HG02623 (cell line): ENCODE measurements around the gene SORL1-AS1.

Experiments
- ATAC-seq: cut with Tn5 transposase; IDR thresholded peaks from one replicate; pipeline ENCODE4 v1.9.1; 2021; ENCODE audit warnings: moderate library complexity; ENCODE audit not compliant: unreplicated experiment

Gene SORL1-AS1

GRCh38 chr11:121452609-121453150 is at the start of gene SORL1-AS1:
Gene SORL1-AS1 (minus strand): TSS chr11:121452967.
- ATAC-seq, result peak; percentile 13

GRCh38 chr11:121500717-121501116 is 48.0 kb upstream of the SORL1-AS1 start:
- ATAC-seq, result no peak

GRCh38 chr11:121500275-121500674 is 47.5 kb upstream of the SORL1-AS1 start:
- ATAC-seq, result no peak

- no peak for ATAC-seq
Measured at GRCh38 chr11:121499405-121499804, 46.6 kb upstream of the SORL1-AS1 start.

- no peak for ATAC-seq
Measured at GRCh38 chr11:121497176-121497998, 44.6 kb upstream of the SORL1-AS1 start.

- ATAC-seq, result peak; percentile 58
Measured at GRCh38 chr11:121494355-121495099, 41.8 kb upstream of the SORL1-AS1 start.

- no peak for ATAC-seq
Measured at GRCh38 chr11:121489823-121490222, 37.1 kb upstream of the SORL1-AS1 start.

- ATAC-seq, result no peak
Measured at GRCh38 chr11:121488641-121489040, 35.9 kb upstream of the SORL1-AS1 start.

GRCh38 chr11:121488170-121488569 is 35.4 kb upstream of the SORL1-AS1 start:
- no peak for ATAC-seq

GRCh38 chr11:121487191-121487590 is 34.4 kb upstream of the SORL1-AS1 start:
- ATAC-seq, result no peak

GRCh38 chr11:121486054-121486453 is 33.3 kb upstream of the SORL1-AS1 start:
- no peak for ATAC-seq

- no peak for ATAC-seq
Measured at GRCh38 chr11:121485216-121485615, 32.4 kb upstream of the SORL1-AS1 start.

GRCh38 chr11:121483805-121484480 is 31.2 kb upstream of the SORL1-AS1 start:
- no peak for ATAC-seq

GRCh38 chr11:121482231-121483129 is 29.7 kb upstream of the SORL1-AS1 start:
- ATAC-seq, result peak; percentile 80

GRCh38 chr11:121481484-121482230 is 28.9 kb upstream of the SORL1-AS1 start:
- ATAC-seq, result peak; percentile 53

- ATAC-seq, result no peak
Measured at GRCh38 chr11:121479698-121480238, 27.0 kb upstream of the SORL1-AS1 start.

- no peak for ATAC-seq
Measured at GRCh38 chr11:121478895-121479697, 26.3 kb upstream of the SORL1-AS1 start.

- no peak for ATAC-seq
Measured at GRCh38 chr11:121478226-121478894, 25.6 kb upstream of the SORL1-AS1 start.
